DOHH2 (cell line): Measurements from ENCODE around the gene POLR1D.

Experiments used
- H3F3A ChIP-seq: fragments of 200-600 bp; sonication (generic), shearing (Covaris generic); 2 replicates; pipeline ENCODE4 v1.6.0; 2016; ENCODE audit warnings: antibody characterized with exemption, mild to moderate bottlenecking; ENCODE audit not compliant: control insufficient read depth, insufficient read depth
- H3K27ac ChIP-seq: fragments of 200-600 bp; sonication (generic); 2 replicates; pipeline ENCODE4 v1.5.1; 2014; ENCODE audit warnings: low read depth, mild to moderate bottlenecking, low read length, moderate library complexity
- H3K27me3 ChIP-seq: fragments of 200-600 bp; sonication (generic); 2 replicates; pipeline ENCODE4 v1.6.1; 2014; ENCODE audit warnings: mild to moderate bottlenecking, low read length, mixed read lengths; ENCODE audit not compliant: control insufficient read depth
- H3K36me3 ChIP-seq: fragments of 200-600 bp; sonication (generic); 2 replicates; pipeline ENCODE4 v1.6.1; 2014; ENCODE audit warnings: mild to moderate bottlenecking, low read length, moderate library complexity, mixed read lengths; ENCODE audit not compliant: control insufficient read depth
- H3K4me1 ChIP-seq: fragments of 200-600 bp; sonication (generic); 2 replicates; pipeline ENCODE4 v1.6.1; 2014; ENCODE audit warnings: mild to moderate bottlenecking, low read length, mixed read lengths; ENCODE audit not compliant: control insufficient read depth
- H3K4me2 ChIP-seq: fragments of 200-600 bp; sonication (generic); 2 replicates; pipeline ENCODE4 v1.6.0; 2014; ENCODE audit warnings: mild to moderate bottlenecking, low read length, moderate library complexity
- H3K4me3 ChIP-seq: fragments of 200-600 bp; sonication (generic); 2 replicates; pipeline ENCODE4 v1.5.1; 2014; ENCODE audit warnings: mild to moderate bottlenecking, low read length, mixed read lengths
- H3K79me2 ChIP-seq: fragments of 200-600 bp; sonication (generic); 2 replicates; pipeline ENCODE4 v1.6.1; 2014; ENCODE audit warnings: mild to moderate bottlenecking, low read length, mixed read lengths; ENCODE audit not compliant: control insufficient read depth
- H3K9me2 ChIP-seq: fragments of 200-600 bp; sonication (generic); replicated peaks from 2 replicates; pipeline ENCODE4 v1.6.1; 2014; ENCODE audit warnings: mild to moderate bottlenecking, low read length, mixed read lengths; ENCODE audit not compliant: control insufficient read depth
- H3K9me3 ChIP-seq: fragments of 200-600 bp; sonication (generic); 2 replicates; pipeline ENCODE4 v1.6.1; 2014; ENCODE audit warnings: antibody characterized with exemption, low read length, mixed read lengths; ENCODE audit not compliant: control insufficient read depth, insufficient read depth
- H4K20me1 ChIP-seq: fragments of 200-600 bp; sonication (generic); 2 replicates; pipeline ENCODE4 v1.6.0; 2014; ENCODE audit warnings: low read depth, mild to moderate bottlenecking, antibody characterized with exemption, low read length, moderate library complexity; ENCODE audit not compliant: control insufficient read depth, insufficient read depth
- EZH2phosphoT487 ChIP-seq: fragments of 200-600 bp; sonication (generic); IDR thresholded peaks from 2 replicates; pipeline ENCODE4 v1.6.1; 2017; ENCODE audit warnings: borderline replicate concordance, mild to moderate bottlenecking, antibody characterized with exemption, low read length, moderate library complexity, mixed read lengths
- TF ChIP-seq, protein P1 (sequence below): fragments of 200-600 bp; sonication (generic); IDR thresholded peaks from one replicate; pipeline ENCODE4 v1.5.1; 2014; ENCODE audit warnings: antibody characterized with exemption, mild to moderate bottlenecking, low read depth, low read length; ENCODE audit not compliant: poor library complexity, severe bottlenecking

Gene POLR1D

DNA sequence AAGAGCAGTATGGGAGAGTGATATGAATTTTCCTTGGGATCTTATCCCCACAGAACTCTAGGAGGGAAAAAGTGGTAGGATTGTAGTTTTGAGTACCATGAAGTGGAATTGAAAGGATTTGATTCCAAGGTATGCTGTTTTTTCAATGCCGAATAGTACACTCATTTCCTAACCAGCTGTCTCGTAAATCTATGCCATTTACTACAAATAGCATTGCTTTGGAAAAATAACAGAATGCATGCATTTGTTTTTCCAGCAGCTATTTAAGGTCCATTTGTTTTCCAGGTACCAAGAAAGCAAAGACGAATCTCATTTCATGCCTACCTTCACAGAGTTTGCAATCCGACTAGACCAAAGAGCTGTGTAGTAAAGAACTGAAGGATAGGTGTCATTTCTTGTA lies 10.5 kb downstream of the POLR1D start:
- Histone ChIP-seq H3K27me3 (no peaks in the 10 kb centered on the region), H3K79me2 (peaks cover 88% of the 10 kb centered on the region), H3K4me1 (no peaks in the 10 kb centered on the region), H3F3A (no peaks in the 10 kb centered on the region), H3K9me2 (no peaks in the 10 kb centered on the region), H3K4me3 (no peak overlapping the region), H4K20me1 (peaks cover 4% of the 10 kb centered on the region), H3K27ac (no peak overlapping the region), H3K36me3 (peaks cover 68% of the 10 kb centered on the region), H3K9me3 (no peaks in the 10 kb centered on the region), H3K4me2 (no peak overlapping the region)
- TF ChIP-seq, protein P1, sequence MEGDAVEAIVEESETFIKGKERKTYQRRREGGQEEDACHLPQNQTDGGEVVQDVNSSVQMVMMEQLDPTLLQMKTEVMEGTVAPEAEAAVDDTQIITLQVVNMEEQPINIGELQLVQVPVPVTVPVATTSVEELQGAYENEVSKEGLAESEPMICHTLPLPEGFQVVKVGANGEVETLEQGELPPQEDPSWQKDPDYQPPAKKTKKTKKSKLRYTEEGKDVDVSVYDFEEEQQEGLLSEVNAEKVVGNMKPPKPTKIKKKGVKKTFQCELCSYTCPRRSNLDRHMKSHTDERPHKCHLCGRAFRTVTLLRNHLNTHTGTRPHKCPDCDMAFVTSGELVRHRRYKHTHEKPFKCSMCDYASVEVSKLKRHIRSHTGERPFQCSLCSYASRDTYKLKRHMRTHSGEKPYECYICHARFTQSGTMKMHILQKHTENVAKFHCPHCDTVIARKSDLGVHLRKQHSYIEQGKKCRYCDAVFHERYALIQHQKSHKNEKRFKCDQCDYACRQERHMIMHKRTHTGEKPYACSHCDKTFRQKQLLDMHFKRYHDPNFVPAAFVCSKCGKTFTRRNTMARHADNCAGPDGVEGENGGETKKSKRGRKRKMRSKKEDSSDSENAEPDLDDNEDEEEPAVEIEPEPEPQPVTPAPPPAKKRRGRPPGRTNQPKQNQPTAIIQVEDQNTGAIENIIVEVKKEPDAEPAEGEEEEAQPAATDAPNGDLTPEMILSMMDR, result no peak
- no peak for TF ChIP-seq EZH2phosphoT487

GRCh38 chr13:27632648-27633047 lies 11.0 kb downstream of the POLR1D start:
- no peaks in the 10 kb centered on the region for H3K27me3 ChIP-seq
- H3K4me1 ChIP-seq, result no peaks in the 10 kb centered on the region
- H3K79me2 ChIP-seq, result peaks cover 86% of the 10 kb centered on the region
- H3K9me2 ChIP-seq, result no peaks in the 10 kb centered on the region
- peaks cover 4% of the 10 kb centered on the region for H4K20me1 ChIP-seq
- TF ChIP-seq, protein P1, result no peak
- TF ChIP-seq EZH2phosphoT487, result no peak
- H3K27ac ChIP-seq, result no peak overlapping the region
- H3K9me3 ChIP-seq, result no peaks in the 10 kb centered on the region
- H3K4me2 ChIP-seq, result no peak overlapping the region
- peaks cover 64% of the 10 kb centered on the region for H3K36me3 ChIP-seq
- H3F3A ChIP-seq, result no peaks in the 10 kb centered on the region
- H3K4me3 ChIP-seq, result no peak overlapping the region

DNA sequence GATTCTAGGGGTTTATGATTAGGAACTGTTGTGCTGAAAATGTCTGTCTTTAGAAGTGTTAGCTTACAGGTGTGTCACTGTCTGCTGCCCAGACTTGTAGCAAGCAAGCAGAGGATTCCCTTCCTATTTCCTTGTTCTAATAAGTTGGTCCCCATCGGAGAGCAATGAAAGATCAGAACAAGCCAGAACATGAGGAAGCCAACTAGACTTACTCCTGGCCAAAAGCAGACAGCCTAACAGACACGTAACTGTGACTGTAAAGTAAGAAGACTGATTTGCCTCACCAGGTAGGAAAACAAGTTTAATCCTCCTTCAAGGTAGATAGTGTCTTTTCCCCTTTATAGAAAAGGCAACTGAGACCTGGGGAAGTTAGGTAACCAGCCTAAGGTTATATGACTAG lies 12.5 kb downstream of the POLR1D start:
- Histone ChIP-seq H3K9me2 (no peaks in the 10 kb centered on the region), H3K27me3 (no peaks in the 10 kb centered on the region), H3K27ac (no peak overlapping the region), H3K9me3 (no peaks in the 10 kb centered on the region), H3K4me2 (no peak overlapping the region), H4K20me1 (no peaks in the 10 kb centered on the region; the same call in 1 of the 2 replicates), H3F3A (no peaks in the 10 kb centered on the region), H3K79me2 (peaks cover 84% of the 10 kb centered on the region), H3K36me3 (peaks cover 49% of the 10 kb centered on the region), H3K4me3 (no peak overlapping the region), H3K4me1 (no peaks in the 10 kb centered on the region)
- TF ChIP-seq, protein P1, result no peak
- no peak for TF ChIP-seq EZH2phosphoT487

DNA sequence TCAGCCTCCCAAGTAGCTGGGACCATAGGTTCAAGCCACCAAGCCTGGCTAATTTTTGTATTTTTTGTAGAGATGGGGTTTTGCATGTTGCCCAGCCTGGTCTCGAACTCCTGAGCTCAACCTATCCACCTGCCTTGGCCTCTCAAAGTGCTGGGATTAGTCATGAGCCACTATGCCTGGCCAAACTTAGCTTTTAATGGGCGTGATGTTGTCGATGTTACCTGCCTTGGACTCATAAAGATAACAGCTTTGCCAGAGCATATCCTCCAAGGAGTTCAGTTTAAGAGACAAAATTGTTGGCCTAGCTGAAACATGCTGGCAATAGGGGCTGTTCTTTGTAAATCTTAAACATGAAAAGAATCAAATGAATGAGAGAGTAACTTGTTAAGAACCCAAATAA lies 13.1 kb downstream of the POLR1D start:
- Histone ChIP-seq H3K27ac (no peak overlapping the region), H3F3A (no peaks in the 10 kb centered on the region), H4K20me1 (no peaks in the 10 kb centered on the region; the same call in 1 of the 2 replicates), H3K79me2 (peaks cover 85% of the 10 kb centered on the region), H3K4me1 (no peaks in the 10 kb centered on the region), H3K4me2 (no peak overlapping the region), H3K36me3 (peaks cover 49% of the 10 kb centered on the region), H3K27me3 (no peaks in the 10 kb centered on the region), H3K9me3 (no peaks in the 10 kb centered on the region), H3K9me2 (no peaks in the 10 kb centered on the region), H3K4me3 (no peak overlapping the region)
- TF ChIP-seq, protein P1, result no peak
- no peak for TF ChIP-seq EZH2phosphoT487
